GM12878 (cell line): ENCODE results near the gene IER2. TPM values are rescaled to one million over a fixed set of nuclear protein-coding genes. Genes with fewer than 3 reads are reported as not detected.
A peak's percentile ranks its signal among the peaks of the same experiment; 100 is the strongest.

ENCODE experiments used
- BMI1 ChIP-seq: fragments of 450-650 bp; IDR thresholded peaks from 2 replicates; pipeline ENCODE4 v1.6.1; 2016; ENCODE audit warnings: mild to moderate bottlenecking, moderate library complexity, borderline replicate concordance
- CHD4 ChIP-seq: fragments of 200-600 bp; sonication (generic); IDR thresholded peaks from 2 replicates; pipeline ENCODE4 v1.6.1; 2016; ENCODE audit warnings: mild to moderate bottlenecking
- ESRRA ChIP-seq: IDR thresholded peaks from 2 replicates; pipeline ENCODE4 v1.6.1; 2012; ENCODE audit warnings: mild to moderate bottlenecking, low read length, improper control_type of control experiment
- FOXM1 ChIP-seq: IDR thresholded peaks from 2 replicates; pipeline ENCODE4 v1.6.1; 2012; ENCODE audit warnings: low read depth, mild to moderate bottlenecking, inconsistent platforms, low read length, moderate library complexity
- KAT2A ChIP-seq: conservative IDR thresholded peaks from 2 replicates; pipeline ENCODE4 v1.6.1; 2011; ENCODE audit warnings: low read depth, low read length; ENCODE audit not compliant: control insufficient read depth
- KLF5 ChIP-seq: fragments of 450-650 bp; IDR thresholded peaks from 2 replicates; pipeline ENCODE4 v1.6.1; 2014; ENCODE audit warnings: mild to moderate bottlenecking; ENCODE audit not compliant: partially characterized antibody
- LARP7 ChIP-seq: fragments of 450-650 bp; IDR thresholded peaks from 2 replicates; pipeline ENCODE4 v1.6.1; 2017; ENCODE audit warnings: mild to moderate bottlenecking
- MEF2A ChIP-seq: IDR thresholded peaks from 2 replicates; pipeline ENCODE4 v1.6.1; 2011; ENCODE audit warnings: low read depth, mild to moderate bottlenecking, low read length, moderate library complexity; ENCODE audit not compliant: insufficient read depth
- MTA2 ChIP-seq: fragments of 450-650 bp; IDR thresholded peaks from 2 replicates; pipeline ENCODE4 v1.6.1; 2016; ENCODE audit warnings: low read depth, mild to moderate bottlenecking, moderate library complexity
- MYB ChIP-seq: fragments of 150-350 bp; IDR thresholded peaks from 2 replicates; pipeline ENCODE4 v1.6.1; 2014; ENCODE audit warnings: mild to moderate bottlenecking, low read depth, low read length, borderline replicate concordance
- NFIC ChIP-seq: IDR thresholded peaks from 2 replicates; pipeline ENCODE4 v1.6.1; 2012; ENCODE audit warnings: low read depth, mild to moderate bottlenecking, inconsistent platforms, low read length, moderate library complexity
- NFYA ChIP-seq: IDR thresholded peaks from 2 replicates; pipeline ENCODE4 v1.6.1; 2011; ENCODE audit warnings: low read depth, mild to moderate bottlenecking, low read length, improper control_type of control experiment, borderline replicate concordance
- POLR2AphosphoS5 ChIP-seq: IDR thresholded peaks from 2 replicates; pipeline ENCODE4 v1.6.1; 2011; ENCODE audit warnings: mild to moderate bottlenecking, low read length, inconsistent platforms
- RELA ChIP-seq: fragments of 450-650 bp; IDR thresholded peaks from 2 replicates; pipeline ENCODE4 v1.8.0; 2014; ENCODE audit warnings: borderline replicate concordance; ENCODE audit not compliant: partially characterized antibody
- SIN3A ChIP-seq: IDR thresholded peaks from 2 replicates; pipeline ENCODE4 v1.6.1; 2012; ENCODE audit warnings: low read depth, low read length, improper control_type of control experiment
- SUPT20H ChIP-seq: IDR thresholded peaks from 2 replicates; pipeline ENCODE4 v1.6.1; 2011; ENCODE audit warnings: low read depth, mild to moderate bottlenecking, low read length, moderate library complexity, borderline replicate concordance; ENCODE audit not compliant: control insufficient read depth
- TCF7 ChIP-seq: IDR thresholded peaks from 2 replicates; pipeline ENCODE4 v1.6.1; 2014; ENCODE audit warnings: antibody characterized with exemption, borderline replicate concordance
- WRNIP1 ChIP-seq: IDR thresholded peaks from 2 replicates; pipeline ENCODE4 v1.6.1; 2011; ENCODE audit warnings: low read depth, low read length, improper control_type of control experiment, borderline replicate concordance
- polyA plus RNA-seq, 11 experiments: library from polyadenylated mRNA; depleted of rRNA in 4 of 11; unstranded in 6 of 11; stranded (reverse) in 5 of 11; fragments of >200 nt; fragmentation: Nextera tagmentation in 4 of 11; fragmentation: Illumina TruSeq in 1 of 11; extraction: Ambion mirVana in 4 of 11; extraction: Trizol in 1 of 11; gene quantifications; 1 replicate in 1 of 11; 2 replicates in 10 of 11; pipeline versions ENCODE4 v1.2.1 to v1.2.3, GENCODE V29; 2011 to 2016; ENCODE audit warnings: inconsistent platforms in 2 of 11, missing spikeins in 2 of 11, low read depth in 1 of 11
- total RNA-seq, 4 experiments: library from RNA; depleted of rRNA in 3 of 4; stranded (reverse); fragments of >200 nt in 3 of 4; fragmentation: Illumina TruSeq in 1 of 4; extraction: Trizol in 1 of 4; gene quantifications; 2 replicates each; pipeline versions ENCODE4 v1.2.1 to v1.2.3, GENCODE V29; 2013 to 2021
- TF ChIP-seq, protein P1 (sequence below): fragments of 450-650 bp; formaldehyde crosslinking; IDR thresholded peaks from 2 replicates; pipeline ENCODE4 v1.4.0; 2020; ENCODE audit warnings: mild to moderate bottlenecking, moderate library complexity
- TF ChIP-seq, protein P2 (sequence below): fragments of 450-650 bp; IDR thresholded peaks from 2 replicates; pipeline ENCODE4 v1.6.1; 2017; ENCODE audit warnings: mild to moderate bottlenecking
- TF ChIP-seq, protein P3 (sequence below): IDR thresholded peaks from 2 replicates; pipeline ENCODE4 v1.6.1; 2012; ENCODE audit warnings: low read depth, low read length, improper control_type of control experiment
- TF ChIP-seq, protein P4 (sequence below): fragments of 450-650 bp; IDR thresholded peaks from 2 replicates; pipeline ENCODE4 v1.6.1; 2018; ENCODE audit warnings: mild to moderate bottlenecking, low read depth, moderate library complexity; ENCODE audit not compliant: partially characterized antibody

The IER2 gene
- total and polyA plus RNA-seq, 10 of the 15 experiments (the other 5 are each of a cell fraction or from before 2014, with no cell fraction given): 2.8 to 94.5 (median 24.9) TPM

DNA sequence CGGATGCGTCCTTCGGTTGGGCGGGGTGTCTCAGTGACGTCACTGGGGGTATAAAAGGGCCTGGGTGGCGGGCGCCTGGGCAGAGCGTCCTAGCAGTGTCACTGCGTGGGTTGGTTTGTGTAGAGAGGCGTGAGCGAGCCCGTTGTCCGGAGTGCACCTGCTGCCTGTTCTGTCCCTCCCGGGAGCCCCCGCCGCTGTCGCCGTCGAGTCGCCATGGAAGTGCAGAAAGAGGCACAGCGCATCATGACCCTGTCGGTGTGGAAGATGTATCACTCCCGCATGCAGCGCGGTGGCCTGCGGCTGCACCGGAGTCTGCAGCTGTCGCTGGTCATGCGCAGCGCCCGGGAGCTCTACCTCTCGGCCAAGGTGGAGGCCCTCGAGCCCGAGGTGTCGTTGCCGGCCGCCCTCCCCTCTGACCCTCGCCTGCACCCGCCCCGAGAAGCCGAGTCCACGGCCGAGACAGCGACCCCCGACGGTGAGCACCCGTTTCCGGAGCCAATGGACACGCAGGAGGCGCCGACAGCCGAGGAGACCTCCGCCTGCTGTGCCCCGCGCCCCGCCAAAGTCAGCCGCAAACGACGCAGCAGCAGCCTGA, 2.9 kb downstream of the IER2 start (continued):
- TF ChIP-seq, protein P1, sequence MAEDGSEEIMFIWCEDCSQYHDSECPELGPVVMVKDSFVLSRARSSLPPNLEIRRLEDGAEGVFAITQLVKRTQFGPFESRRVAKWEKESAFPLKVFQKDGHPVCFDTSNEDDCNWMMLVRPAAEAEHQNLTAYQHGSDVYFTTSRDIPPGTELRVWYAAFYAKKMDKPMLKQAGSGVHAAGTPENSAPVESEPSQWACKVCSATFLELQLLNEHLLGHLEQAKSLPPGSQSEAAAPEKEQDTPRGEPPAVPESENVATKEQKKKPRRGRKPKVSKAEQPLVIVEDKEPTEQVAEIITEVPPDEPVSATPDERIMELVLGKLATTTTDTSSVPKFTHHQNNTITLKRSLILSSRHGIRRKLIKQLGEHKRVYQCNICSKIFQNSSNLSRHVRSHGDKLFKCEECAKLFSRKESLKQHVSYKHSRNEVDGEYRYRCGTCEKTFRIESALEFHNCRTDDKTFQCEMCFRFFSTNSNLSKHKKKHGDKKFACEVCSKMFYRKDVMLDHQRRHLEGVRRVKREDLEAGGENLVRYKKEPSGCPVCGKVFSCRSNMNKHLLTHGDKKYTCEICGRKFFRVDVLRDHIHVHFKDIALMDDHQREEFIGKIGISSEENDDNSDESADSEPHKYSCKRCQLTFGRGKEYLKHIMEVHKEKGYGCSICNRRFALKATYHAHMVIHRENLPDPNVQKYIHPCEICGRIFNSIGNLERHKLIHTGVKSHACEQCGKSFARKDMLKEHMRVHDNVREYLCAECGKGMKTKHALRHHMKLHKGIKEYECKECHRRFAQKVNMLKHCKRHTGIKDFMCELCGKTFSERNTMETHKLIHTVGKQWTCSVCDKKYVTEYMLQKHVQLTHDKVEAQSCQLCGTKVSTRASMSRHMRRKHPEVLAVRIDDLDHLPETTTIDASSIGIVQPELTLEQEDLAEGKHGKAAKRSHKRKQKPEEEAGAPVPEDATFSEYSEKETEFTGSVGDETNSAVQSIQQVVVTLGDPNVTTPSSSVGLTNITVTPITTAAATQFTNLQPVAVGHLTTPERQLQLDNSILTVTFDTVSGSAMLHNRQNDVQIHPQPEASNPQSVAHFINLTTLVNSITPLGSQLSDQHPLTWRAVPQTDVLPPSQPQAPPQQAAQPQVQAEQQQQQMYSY (CRISPR knock-in tag): no peak
- TF ChIP-seq, protein P2, sequence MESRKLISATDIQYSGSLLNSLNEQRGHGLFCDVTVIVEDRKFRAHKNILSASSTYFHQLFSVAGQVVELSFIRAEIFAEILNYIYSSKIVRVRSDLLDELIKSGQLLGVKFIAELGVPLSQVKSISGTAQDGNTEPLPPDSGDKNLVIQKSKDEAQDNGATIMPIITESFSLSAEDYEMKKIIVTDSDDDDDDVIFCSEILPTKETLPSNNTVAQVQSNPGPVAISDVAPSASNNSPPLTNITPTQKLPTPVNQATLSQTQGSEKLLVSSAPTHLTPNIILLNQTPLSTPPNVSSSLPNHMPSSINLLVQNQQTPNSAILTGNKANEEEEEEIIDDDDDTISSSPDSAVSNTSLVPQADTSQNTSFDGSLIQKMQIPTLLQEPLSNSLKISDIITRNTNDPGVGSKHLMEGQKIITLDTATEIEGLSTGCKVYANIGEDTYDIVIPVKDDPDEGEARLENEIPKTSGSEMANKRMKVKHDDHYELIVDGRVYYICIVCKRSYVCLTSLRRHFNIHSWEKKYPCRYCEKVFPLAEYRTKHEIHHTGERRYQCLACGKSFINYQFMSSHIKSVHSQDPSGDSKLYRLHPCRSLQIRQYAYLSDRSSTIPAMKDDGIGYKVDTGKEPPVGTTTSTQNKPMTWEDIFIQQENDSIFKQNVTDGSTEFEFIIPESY: no peak
- TF ChIP-seq BMI1 (no peak), WRNIP1 (peak; percentile 74; the same call in 1 of the 2 replicates), MTA2 (no peak), CHD4 (no peak), MYB (0 out of 2 replicates have a peak, but pooled peaks have one; percentile 51), POLR2AphosphoS5 (peak; percentile 100), NFIC (no peak), MEF2A (no peak; the same call in 1 of the 2 replicates), LARP7 (peak; percentile 95), SIN3A (peak; percentile 60; the same call in 1 of the 2 replicates), KLF5 (peak; percentile 82), KAT2A (no peak), NFYA (no peak), TCF7 (no peak), SUPT20H (no peak), ESRRA (no peak), RELA (peak; percentile 73), FOXM1 (no peak)
- TF ChIP-seq, protein P3, sequence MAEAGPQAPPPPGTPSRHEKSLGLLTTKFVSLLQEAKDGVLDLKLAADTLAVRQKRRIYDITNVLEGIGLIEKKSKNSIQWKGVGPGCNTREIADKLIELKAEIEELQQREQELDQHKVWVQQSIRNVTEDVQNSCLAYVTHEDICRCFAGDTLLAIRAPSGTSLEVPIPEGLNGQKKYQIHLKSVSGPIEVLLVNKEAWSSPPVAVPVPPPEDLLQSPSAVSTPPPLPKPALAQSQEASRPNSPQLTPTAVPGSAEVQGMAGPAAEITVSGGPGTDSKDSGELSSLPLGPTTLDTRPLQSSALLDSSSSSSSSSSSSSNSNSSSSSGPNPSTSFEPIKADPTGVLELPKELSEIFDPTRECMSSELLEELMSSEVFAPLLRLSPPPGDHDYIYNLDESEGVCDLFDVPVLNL: no peak
- TF ChIP-seq, protein P4, sequence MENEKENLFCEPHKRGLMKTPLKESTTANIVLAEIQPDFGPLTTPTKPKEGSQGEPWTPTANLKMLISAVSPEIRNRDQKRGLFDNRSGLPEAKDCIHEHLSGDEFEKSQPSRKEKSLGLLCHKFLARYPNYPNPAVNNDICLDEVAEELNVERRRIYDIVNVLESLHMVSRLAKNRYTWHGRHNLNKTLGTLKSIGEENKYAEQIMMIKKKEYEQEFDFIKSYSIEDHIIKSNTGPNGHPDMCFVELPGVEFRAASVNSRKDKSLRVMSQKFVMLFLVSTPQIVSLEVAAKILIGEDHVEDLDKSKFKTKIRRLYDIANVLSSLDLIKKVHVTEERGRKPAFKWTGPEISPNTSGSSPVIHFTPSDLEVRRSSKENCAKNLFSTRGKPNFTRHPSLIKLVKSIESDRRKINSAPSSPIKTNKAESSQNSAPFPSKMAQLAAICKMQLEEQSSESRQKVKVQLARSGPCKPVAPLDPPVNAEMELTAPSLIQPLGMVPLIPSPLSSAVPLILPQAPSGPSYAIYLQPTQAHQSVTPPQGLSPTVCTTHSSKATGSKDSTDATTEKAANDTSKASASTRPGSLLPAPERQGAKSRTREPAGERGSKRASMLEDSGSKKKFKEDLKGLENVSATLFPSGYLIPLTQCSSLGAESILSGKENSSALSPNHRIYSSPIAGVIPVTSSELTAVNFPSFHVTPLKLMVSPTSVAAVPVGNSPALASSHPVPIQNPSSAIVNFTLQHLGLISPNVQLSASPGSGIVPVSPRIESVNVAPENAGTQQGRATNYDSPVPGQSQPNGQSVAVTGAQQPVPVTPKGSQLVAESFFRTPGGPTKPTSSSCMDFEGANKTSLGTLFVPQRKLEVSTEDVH: no peak
